NCI-H2081 (cell line): Measurements from ENCODE around the gene SBF2.

Experiments
- DNase-seq, 2 experiments: peaks; one replicate each; lab custom pipeline; 2025; lab: John Stamatoyannopoulos, UW

Gene SBF2

GRCh38 chr11:9896902-9897301 lies 397.1 kb downstream of the SBF2 start:
- DNase-seq = no peak

DNA sequence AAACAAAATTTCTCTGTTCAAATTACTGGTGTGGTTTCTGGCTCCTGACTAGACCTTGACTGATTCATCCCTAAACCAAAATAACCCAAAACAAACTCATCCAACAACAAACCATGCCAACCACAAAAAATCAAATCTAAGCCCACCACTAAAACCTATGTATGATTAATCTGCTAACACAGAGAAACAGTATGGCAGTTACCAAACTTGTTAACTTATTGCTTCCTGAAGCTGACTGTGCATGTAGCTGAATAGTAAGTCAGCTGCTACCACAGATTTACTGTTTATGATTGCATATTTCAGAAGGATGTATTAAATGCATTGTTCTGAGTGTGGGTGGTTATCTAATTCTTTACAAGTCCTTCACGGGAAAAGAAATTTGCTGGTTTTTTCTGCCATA lies 399.0 kb downstream of the SBF2 start:
- no peak for DNase-seq

DNA sequence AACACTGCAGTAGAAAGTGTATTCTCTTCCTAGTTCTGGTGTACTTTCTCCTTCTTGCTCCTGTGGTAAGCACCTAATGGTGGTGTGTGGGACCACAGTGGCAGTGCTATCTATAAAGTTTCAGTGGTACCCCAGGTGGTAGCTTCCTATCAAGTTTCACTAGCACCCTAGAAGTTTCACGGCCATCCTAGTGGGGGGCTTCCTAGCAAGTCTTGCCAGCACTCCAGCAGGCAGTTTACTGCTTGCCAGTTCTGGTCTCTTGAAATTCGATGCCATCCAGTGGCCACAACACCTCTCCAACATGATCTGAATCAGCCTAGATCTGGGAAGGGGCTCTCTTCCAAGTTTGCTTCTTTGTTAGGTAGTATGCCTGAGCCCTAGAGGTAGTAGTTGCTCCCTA lies 400.5 kb downstream of the SBF2 start:
- DNase-seq = no peak

GRCh38 chr11:9888938-9889337 lies 405.1 kb downstream of the SBF2 start:
- no peak for DNase-seq

- no peak for DNase-seq
Observed at GRCh38 chr11:9887472-9887871, 406.5 kb downstream of the SBF2 start.

- no peak for DNase-seq
Observed at GRCh38 chr11:9886595-9886994, 407.4 kb downstream of the SBF2 start.

GRCh38 chr11:9884601-9885000 lies 409.4 kb downstream of the SBF2 start:
- no peak for DNase-seq

- no peak for DNase-seq
Observed at GRCh38 chr11:9880657-9881056, 413.4 kb downstream of the SBF2 start.

- DNase-seq = no peak
Observed at GRCh38 chr11:9878936-9879335, 415.1 kb downstream of the SBF2 start.

- no peak for DNase-seq
Observed at GRCh38 chr11:9876331-9876730, 417.7 kb downstream of the SBF2 start.

DNA sequence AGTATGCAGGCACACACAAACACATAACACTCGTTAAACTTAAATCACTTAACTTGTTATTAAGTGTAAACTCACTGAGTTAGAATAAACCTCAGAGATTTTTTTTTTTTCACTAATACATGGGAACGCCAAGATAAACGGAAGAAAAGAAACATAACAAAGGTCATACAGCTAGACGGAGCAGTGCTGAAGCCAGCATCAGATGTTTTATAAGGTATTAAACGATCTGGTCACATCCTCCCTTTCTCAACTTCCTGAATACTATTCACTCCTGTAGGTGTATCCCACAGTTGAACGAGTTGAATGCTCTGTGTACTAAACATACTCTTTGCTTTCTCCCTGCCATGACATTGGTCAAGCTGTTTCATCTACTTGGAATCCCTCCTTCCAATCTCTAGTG lies 418.2 kb downstream of the SBF2 start:
- no peak for DNase-seq

- DNase-seq = no peak
Observed at GRCh38 chr11:9875399-9875798, 418.6 kb downstream of the SBF2 start.

DNA sequence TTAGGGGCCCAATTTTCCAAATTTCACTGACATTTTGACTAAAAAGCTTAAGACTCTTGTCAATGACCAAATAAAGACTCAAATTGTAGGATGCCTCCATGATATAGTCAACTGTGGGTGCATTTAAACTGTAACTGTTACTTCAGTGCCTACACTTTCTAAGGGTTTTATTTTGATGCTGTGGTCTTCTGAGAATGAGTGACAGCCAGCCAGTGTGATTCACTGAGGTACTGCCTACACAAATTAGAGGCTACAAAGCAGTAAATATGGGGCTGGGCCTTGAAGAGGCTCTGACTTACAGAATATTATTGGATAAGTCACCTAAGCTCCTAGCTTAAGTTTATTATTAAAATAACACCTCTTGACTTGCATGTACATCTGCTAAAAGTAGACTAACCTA lies 419.6 kb downstream of the SBF2 start:
- DNase-seq = no peak

DNA sequence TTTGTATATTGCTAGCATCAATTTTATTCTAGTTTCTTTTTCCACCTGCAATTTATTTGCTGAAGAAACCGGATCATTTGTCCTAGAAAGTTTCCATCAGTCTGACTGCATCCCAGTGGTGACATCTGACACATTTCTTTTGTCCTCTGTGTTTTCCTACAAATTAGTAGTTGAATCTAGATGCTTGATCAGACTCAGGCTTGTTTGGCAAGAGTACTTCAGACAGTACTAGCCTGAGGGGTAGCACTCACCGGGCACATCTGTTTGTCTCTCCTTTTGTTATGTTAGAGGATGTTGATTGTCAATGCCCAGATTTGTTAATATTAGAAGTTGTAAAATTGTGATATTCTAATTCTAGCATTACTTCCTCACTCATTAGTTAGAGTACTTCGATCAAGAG lies 425.4 kb downstream of the SBF2 start:
- peak in 1 of 2 experiments; percentile 29 for DNase-seq

- peak in 1 of 2 experiments; percentile 13 for DNase-seq
Observed at GRCh38 chr11:9862981-9863380, 431.0 kb downstream of the SBF2 start.

DNA sequence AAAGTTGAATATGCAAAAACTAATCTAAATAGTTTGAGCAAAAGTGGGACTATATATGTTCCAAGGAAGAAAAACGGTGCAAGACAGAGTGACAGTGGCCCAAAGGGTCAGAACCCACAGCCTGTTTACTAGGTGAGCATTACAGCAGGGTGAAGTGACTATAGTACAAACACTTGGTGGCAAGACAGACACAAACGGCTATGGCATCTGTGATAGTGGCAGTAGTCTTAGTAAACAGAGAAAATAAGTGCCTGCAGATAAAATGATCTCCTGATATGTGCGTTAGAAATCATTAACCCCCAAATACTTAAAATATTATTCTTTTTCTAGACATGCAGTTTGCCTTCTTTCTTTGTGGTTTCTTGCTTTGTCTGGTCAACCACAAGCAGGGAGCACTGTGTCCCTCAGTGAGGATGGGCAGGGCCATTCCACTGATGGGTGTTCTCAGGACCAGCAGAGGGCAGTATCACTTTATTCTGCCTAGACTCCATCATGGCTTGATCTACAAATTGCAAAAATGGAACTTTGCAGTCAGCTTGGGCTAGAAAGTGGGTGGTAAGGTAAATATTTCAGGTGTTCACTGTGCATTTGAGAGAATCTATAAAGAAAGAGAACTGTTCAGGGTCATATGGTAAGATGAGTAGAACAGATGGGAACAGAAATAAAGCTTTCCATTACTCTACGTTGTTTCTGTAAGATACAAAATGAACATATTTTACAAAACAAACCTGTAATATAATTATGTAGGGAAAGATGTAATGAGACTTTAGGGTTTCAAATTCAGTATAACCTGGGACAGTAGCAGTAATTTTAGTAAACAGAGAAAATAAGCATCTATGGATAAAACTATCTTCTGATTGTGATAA lies 431.9 kb downstream of the SBF2 start:
- peak; percentile 33 to 53 for DNase-seq

- DNase-seq = no peak
Observed at GRCh38 chr11:9859554-9860305, 434.3 kb downstream of the SBF2 start.

DNA sequence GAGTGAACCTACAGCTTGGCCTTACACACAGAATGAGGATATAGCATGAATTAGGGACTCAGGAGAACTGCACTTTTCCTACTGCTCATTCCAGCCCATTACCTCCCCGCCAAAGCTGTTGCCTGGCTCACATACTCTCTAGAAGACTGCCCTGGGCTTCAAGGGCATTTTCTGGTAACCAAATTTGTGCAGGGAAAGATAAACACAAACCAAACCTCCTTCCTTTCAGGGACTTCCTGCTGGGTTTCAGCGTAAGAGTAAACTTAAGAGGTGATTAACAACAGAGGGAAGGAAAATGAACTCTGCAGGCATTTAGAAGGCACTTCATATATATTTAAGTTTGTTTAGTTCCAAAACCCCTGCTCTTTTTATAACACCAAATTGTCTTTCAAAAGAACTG lies 435.2 kb downstream of the SBF2 start:
- peak; percentile 1 to 41 for DNase-seq

GRCh38 chr11:9858218-9858617 lies 435.8 kb downstream of the SBF2 start:
- no peak for DNase-seq

GRCh38 chr11:9855579-9856287 lies 438.3 kb downstream of the SBF2 start:
- no peak for DNase-seq

- DNase-seq = no peak
Observed at GRCh38 chr11:9853929-9854552, 440.0 kb downstream of the SBF2 start.

DNA sequence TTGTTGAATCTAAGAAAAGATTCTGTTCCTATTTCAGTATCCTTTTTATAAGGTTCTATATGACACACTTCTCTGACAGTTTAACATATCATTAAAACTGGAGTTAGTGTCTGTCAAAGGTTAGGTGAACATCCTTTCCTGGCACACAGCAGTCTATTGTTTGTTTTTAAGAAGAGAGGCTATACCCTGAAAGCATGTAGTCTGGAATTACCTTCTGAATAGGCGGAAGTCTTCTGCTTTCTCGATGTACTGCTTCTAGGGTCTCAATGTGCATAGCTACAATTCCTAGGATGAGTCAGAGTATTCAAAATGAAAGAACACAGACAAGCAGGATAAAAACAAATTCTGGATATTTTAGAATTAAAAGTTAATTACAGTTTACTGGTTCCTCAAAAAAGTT lies 441.6 kb downstream of the SBF2 start:
- DNase-seq = no peak
